Stimulated activated CD4-positive, alpha-beta T cell treated with anti-CD3 and anti-CD28 coated beads, Interleukin-15, amount 100 ng/mL, for 48 hours (primary cell): ENCODE data around the gene ADPRM.
"Not testable (repeated sequence)": the region's sequence is repeated elsewhere in the genome, so short reads cannot be mapped to it uniquely, and the experiment has no call there.

Source experiments
- DNase-seq, 2 donors: peaks; one replicate each; pipeline ENCODE4 v3.0.0-alpha.2; 2020; ENCODE audit warnings: low read depth in 2 of 2

ADPRM gene, protein sequence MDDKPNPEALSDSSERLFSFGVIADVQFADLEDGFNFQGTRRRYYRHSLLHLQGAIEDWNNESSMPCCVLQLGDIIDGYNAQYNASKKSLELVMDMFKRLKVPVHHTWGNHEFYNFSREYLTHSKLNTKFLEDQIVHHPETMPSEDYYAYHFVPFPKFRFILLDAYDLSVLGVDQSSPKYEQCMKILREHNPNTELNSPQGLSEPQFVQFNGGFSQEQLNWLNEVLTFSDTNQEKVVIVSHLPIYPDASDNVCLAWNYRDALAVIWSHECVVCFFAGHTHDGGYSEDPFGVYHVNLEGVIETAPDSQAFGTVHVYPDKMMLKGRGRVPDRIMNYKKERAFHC

DNA sequence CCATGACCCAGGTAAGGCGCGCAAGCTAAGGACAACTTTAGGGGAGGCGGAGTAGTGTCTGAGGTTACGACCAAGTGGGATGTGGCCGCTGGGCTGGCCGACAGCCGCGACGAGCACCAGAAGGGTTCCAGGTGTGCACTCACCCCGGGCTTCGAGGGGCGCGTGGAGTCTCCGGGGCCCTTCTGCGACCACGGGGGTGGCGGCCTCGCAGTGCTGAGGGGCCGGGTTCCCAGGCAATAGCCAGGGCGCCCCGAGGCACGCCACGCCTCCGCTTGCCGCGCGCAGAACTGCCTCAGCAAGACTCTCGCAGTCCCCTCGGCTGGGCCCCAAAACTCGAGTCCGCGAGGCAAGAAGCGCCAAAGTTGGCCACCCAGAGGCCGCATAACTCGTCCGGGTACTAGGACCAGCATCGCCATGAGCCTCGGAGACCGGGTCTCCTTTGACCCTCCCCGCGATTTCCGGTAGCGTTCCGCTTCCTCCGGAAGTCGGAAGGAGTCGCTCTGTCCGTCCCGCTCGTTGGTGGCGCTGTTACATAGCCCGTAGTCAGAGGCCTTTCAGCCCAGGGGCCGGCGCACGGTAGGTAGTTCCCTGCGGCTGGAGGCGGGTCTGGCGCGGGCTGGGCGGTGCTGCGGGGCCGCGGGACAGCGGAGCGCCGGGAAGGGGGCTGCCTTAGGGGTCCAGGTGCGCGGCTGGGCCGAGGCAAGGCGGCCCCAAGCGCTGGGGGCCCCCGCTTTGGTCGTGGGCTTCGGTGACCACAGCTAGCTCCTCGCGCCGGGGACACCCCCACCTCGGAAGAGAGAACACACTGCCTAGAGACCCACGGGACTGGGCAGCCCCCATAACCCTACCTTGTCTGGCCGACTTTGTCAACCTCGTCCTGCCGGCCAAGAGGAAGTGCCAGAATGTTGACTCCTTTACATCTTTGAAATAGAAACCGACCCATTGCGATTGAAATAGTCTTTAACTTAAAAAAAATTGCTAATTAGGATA is at the start of gene ADPRM, which contains the start of gene SCO1:
Gene ADPRM (plus strand): TSS at position 503 of the 990 bp plus-strand sequence. CDS start 7,333 bp downstream, outside the sequence.
Gene SCO1 (minus strand): TSS at position 442 of the 990 bp plus-strand sequence. CDS start 26 bp downstream, at position 416.
- DNase-seq: peak; percentile 86

DNA sequence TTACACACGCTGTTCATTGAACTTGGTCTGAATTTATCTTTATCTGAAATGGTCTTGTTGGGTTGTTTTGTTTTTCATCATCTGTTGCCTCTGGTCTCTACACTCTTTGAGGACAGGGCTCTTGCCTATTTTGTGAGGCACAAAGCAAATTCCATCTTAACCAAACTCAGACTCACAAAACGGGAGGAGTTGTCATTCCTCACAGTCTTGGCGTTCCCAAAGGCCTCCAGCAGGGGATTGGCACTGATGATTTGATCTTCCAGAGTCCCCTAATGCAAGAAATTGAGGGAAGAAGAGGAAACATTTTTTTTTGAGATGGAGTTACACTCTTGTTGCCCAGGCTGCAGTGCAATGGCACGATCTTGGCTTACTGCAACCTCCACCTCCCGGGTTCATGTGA is 49.0 kb upstream of the ADPRM start:
- no peak for DNase-seq

DNA sequence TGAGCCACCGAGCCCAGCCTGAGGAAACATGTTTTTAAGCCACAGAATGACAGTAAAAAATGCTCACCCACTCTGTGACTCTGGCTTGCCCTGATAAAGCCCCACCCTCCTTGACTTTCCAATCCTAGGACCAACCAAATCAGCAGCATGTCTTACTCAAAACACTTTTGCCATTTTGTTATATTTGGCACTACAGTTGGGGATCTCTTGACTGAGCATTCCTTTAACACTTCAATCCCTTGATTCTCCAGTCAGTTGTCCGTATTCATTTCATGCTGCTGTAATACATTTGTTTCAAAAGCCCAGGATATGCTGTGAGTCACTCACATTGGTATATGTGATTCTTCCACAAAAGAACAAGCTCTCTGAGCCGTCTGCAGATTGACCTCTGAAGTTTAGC is 48.4 kb upstream of the ADPRM start:
- DNase-seq: no peak

DNA sequence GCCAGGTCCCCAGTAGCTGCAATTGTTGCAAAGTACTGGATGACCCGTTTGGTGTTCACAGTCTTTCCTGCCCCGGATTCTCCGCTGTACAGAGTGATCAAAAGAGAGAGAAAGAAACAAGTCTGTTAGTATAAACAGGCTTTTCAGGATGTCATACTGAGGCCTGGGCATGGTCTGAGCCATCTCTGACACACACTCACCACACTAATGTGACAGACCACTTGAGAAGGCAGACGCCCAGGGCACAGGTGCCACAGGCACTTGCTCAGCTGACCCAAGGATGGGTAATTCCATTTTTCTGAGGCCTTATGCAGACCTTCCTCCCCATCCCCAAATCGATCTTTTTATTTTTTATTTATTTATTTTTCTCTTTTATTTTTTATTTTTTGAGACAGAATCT is 47.8 kb upstream of the ADPRM start:
- no peak for DNase-seq

DNA sequence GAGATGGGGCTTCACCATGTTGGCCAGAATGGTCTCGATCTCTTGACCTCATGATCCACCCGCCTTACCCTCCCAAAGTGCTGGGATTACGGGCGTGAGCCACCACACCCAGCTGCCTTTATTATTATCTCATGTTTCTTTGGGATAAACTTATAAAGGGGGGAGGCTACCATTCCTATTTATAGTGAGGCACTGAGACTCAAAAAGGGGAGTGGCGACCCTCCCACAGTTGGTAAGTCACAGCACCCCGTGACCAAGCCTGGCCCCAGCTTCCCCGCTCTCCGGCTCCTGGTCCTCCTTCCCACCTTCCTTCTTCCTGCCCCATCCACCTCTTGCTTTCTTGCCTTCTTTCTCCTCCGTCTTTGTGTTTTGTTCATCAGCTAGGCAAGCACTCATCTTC is 45.5 kb upstream of the ADPRM start:
- no peak for DNase-seq

DNA sequence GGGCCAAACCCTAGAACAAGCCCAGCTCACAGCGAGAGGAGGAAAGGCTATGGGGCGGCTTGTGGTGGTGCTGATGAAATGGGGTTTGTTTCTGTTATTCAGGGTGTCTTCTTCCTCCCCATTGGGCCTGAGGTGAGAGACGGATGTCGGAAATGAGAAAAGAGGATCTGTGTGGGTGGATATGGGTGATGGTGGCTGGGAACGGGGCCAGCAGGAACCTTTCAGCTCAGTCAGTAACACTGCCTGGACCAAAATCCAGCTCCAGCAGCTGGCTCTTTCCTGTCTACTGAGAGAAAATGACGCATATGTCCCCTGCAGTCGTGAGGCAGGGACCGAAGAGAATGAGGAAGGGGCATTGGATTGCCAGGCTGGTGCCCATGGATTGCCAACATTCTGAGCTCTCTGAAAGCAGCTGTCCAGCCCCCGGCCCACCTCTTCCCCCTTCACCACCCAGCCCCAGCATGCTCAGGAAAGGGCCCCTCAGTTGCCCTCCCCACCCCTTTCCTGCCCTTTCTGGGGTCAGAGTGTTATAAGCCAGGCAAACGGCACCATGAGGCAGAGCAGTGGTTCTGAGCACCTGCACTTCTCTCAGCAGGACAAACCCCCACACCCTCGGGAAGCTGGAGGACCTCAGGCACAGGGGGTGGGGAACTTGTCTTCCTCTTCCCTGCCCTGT is 44.3 kb upstream of the ADPRM start:
- no peak for DNase-seq

DNA sequence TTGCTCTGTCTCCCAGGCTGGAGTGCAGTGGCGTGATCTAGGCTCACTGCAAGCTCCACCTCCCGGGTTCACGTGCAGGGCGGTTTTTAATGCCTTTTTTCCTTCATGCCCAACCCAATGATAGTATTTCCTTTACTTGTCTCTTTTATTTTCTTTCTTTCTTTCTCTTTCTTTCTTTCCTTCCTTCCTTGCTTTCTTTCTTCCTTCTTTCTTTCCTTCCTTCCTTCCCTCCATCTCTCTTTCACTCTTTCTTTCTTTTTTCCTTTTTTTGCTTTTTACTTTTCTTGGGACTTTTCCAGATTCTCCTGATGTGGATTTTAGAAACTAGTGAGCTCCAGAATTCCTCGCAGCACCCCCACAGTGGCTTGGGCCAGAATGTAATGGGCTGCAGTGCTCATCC is 43.4 kb upstream of the ADPRM start:
- no peak for DNase-seq

DNA sequence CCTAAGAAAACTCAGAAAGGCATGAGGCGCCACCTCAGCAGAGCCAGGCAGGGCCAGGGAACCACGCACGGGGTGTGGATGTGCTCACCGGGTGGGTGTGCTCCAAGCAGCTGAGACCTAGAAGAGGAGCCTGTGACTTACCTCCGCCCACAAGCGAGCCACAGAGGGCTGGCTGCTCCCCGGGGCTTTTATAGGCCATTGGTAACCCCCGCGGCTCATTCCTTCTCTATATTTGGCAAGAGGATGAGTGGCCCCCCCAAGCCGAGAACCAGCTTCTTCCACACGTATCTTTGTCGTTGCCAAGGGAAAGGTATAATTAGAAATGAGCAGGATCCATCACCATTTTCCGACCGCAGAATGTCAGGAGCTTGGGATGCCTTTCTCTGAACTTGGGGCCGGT is 40.2 kb upstream of the ADPRM start, which contains the start of gene MYH3:
Gene MYH3 (minus strand): TSS at position 162 of the 400 bp plus-strand sequence. CDS start 2,245 bp downstream, outside the sequence.
- no peak for DNase-seq

DNA sequence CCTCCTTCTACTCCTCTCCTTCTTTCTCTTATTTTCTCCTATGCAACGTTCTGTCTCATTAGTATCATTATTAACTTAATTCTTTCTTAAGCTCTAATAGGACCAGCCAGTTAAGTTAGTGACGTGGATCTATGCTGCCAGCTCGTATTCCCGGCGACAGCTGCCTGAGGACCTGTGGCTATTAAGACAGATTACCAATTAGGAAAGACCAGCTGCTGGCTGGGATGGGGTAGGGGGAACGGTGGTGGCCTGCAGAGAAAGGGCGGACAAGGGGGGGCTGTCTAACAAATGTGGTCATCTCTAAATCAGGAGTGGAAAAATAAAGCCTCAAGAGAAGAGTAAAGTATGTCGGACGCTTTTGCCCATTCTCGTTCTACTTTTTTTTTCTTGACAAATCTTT is 39.5 kb upstream of the ADPRM start:
- DNase-seq: no peak

DNA sequence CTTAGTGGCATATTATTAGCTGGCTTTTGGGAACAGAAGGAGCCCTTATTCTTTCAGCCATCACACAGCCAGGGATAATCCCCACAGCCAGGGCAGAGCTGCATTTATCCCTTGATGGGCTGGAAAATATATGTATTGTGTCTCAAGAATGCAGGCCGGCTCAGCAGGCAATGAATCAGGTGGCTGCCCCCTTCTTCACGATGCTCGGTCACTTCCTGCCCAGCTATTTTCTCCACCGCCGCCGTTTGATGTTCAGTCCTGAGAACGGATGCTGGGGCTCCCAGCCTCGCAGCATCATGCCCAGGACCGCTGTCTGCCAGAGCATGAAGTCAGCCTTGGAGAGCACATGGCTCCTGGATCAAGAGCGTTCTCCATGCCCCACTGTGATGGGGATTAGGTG is 36.0 kb upstream of the ADPRM start:
- no peak for DNase-seq

DNA sequence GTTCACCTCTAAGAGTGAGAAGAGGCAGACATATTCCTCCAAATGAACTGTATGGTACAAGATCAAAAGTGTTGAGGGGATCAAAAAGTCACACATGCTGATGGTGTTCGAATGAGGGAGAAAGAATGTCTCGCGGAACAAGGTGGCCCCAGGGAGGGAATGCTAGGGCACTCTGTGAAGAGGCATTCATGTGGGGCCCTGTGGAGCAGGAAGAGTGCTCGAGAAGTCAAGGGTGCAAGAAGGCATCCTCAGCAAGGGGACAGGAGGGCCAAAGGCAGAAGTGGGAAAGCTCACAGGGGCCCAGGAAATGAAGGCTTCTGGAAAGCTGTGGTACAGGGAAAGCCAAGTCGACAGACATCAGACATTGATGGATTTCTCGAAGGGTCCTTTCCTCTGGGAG is 34.2 kb upstream of the ADPRM start:
- no peak for DNase-seq

DNA sequence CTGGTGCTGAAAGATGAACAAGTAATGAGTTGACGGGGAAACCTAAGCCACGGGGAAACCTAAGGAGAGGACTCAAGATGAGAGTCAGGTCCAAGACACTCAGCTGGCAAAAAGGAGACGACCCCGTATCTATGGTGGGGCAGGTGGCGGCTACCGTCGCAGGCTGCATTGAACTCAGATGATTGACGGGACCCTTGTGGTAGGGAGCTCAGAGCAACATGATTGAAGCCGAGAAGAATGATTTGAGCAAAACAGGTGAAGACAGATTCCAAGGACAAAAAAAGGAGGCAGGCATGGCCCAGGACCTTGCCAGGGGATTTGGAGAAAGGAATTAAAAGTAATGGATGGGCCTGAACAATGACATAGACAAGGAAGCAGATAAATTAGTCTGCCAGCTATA is 32.8 kb upstream of the ADPRM start:
- no peak for DNase-seq

DNA sequence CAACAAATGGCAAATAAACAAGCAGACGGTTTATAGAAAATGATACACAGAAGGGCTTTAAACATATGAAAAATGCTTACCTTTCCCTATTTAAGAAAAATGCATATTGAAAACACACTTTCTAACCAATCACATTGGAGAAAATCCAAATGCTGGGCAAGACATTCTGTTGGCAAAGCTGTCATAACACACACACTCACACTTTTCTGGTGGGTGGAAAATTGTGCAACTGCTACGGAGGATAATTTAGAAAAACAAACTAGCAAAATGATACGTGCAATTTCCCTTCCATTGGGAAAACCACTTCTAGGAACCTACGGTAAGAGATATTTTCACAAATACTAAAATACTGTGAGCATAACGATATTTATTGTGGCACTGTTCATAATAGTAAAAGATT is 30.5 kb upstream of the ADPRM start:
- DNase-seq: no peak

DNA sequence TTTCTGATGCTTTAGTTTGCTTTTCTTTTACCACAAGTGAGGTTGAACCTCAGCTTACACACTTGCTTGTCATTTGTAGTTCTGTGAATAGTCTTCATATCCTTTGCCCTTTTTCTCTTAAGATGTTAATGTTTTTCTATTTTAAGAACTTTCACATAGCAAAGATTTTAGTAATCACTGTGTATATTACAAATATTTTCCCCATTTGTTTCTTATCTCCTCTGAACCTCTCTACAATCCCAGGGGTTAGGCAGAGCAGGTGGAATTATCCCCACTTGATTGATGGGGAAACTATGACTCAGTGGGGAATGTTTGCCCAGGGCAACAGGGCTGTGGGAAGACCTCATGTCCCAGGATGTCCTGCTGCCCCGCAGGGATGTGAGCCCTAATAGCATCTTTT is 28.6 kb upstream of the ADPRM start:
- DNase-seq: no peak

DNA sequence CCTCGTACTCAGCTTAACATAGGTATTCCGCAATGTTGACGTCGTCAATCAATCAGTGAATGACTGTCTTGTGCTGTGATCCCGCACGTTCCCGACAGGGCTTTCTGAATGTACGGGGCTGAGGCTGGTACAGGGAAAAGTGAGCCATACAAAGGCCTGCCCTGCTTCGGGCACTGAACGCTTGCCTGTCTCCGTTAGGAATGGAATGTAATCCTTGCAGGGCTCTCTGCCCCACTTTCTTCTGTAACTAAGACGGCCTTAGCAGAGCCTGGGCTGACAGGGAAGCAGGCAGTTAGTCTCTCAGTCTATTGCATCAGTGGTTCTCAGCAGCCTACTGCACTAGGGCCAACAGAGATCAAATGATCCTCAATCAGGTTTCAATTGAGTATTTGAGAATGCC is 24.1 kb upstream of the ADPRM start:
- DNase-seq: no peak

DNA sequence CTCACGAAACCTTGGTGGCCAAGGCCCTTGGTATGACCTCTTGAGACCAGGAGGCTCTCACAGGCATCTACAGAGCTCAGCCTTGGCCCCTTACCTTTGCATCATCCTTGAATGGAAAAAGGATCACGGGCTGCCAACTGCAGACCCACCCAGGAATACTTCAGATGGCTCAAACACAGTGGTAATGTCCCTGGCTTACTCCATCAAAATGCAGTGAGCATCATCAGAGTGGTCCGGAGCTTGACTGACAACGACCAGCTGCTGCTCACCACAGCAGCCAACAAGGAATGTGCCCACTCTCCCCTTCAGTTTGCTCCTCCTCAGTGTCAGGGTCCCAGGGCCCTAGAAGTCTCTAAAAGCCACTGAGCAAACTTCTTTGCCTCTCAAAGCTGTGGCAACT is 22.7 kb upstream of the ADPRM start:
- DNase-seq: no peak

DNA sequence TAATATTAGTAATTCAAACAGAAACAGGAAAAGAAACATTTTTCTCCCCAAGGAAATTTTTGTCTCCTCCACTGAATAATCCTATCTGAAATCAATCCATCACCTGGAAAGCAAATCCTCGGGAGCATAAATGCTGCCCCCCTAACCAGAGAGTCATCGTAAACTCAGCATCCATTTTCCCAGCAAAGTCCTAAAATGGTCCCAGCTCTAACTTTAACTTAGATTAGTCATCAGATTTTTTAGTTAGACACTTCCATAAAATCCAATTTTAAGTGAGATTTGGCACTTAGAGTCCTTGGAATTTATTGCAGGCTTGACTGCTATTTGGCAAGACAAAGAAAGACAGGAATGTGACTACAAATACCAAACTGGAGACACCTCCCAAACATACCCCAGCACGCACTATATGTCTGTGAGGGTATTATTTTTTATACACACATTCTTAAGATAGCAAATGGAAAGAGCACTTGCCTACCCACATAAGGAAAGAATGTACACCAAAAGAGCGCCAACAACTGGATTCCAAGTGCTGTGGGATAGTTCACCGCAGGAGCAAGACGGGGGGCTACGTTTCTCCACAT is 15.4 kb upstream of the ADPRM start:
- DNase-seq: no peak

DNA sequence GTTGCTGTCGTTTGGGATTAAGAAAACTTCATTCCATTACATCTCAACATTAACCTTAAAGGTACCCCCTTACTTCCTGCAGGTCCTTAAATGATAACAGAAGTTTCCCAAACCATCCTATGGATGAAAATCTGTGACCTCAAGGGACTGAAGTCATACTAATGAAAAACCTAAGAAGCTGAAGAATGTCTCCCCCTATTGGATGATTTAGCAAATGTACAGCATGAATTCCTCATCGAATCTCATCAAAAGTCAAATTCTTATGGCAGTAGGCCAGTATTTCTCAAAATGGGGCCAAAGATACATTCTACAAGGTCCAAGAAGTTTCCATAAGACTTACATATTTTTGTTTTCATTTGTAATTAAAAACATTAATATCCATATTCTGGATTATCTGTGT is 13.5 kb upstream of the ADPRM start:
- no peak for DNase-seq

DNA sequence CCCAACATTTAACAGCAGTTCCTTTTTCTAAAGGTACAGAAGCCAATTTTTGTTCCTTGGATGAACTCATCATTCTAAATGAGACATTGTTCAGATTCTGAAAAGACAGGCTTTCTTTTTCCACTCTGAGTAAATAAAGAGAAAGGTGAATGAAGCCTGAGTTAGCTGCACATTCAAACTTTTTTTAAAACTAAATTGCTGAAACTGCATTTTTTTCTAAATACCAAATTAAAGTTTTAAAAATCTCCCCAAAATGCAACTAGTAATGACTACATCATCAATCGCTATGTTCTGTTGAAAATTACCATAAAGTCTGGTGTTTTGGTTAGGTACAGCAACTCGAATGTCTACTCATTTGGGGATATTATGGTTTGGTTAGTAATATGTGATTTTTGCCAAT is 9.9 kb upstream of the ADPRM start:
- no peak for DNase-seq

DNA sequence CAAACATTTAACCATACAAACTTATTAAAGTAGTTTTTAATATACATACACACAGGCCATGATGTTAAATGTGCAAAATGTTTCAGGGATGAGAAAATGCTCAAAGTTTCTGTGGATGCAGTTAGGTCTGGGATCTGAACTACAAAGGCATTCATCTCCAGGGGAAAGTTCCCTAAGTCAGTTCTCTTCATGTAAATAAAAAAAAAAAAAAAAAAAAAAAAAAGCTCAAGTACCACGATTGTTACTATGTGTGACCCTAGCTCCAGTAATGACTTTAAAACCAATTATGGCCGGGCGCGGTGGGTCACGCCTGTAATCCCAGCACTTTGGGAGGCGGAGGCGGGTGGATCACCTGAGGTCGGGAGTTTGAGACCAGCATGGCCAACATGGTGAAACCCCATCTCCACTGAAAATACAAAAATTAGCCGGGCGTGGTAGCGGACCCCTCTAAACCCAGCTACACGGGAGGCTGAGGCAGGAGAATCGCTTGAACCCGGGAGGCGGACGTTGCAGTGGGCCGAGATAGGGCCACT is 1.5 kb upstream of the ADPRM start:
- not testable (repeated sequence) for DNase-seq

DNA sequence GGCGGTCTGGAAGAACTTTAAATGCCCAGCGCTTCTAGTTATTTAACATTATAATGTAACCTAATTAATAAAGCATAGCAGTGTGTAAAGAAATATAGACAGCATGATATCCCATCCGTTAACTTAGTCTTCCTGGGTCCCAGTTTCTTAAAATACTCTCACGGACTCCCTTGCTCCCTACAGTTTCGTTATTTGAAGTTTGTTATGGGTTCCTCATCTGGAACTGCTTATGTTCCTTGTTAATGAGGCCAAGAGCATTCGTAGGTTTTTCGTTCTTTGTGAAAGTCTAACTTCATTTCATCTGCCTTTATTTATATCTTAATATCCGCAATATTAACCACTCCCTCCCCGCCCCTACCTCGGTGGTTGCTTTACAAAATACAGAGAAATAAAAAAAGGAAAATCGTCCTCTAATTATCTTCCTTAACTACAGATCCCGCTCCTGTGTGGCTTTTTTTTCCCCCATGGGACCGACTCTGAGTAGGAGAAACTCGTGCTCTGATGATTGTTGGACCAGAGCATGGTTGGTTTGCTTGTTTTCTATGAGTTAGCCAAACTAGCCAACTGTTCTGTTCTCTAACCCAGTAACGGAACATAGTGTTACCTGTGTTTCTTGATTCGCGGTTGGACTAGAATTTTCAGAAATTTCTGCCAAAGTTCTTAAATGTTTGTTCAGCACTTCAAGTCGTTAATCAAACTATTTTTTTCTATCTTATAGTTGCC is 863 bp downstream of the ADPRM start:
- DNase-seq: no peak
